ENCODE data around the gene IFNW1. TPM values are rescaled to one million over a fixed set of nuclear protein-coding genes. Genes with fewer than 3 reads are reported as not detected.
"Not testable (repeated sequence)": the region's sequence is repeated elsewhere in the genome, so short reads cannot be mapped to it uniquely, and the experiment has no call there.

The IFNW1 gene
- total RNA-seq (ENCODE audit: low replicate concordance): not detected in 2 replicates
- long read RNA-seq: 0 reads

DNA sequence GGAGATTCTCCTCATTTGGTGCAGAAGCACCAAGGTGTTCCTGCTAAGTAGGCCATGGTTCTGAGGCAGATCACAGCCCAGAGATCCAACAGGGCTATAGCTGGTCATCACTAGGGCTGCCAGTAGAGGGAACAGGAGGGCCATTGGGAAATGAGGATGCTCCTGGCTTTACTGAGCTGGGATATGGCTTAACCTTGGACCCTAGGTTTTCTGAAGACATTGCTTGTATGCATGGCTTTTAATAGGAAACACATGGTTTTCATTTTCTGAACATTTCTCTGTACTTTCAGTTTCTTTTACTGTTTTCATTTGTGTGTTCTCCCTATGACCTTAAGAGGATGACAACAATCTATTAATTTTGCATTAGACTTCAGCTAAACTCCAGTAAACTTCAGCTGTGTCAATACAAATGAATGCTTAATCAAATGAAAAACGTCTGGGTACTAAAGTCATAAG is at the start of gene IFNW1:
Gene IFNW1, minus strand, starts transcription at position 406 of the 456 bp plus-strand sequence. Its CDS starts 262 bp downstream, at position 144.
- Mint-ChIP-seq H3K4me1 (ENCODE audit: unreplicated experiment) (no peaks in the 10 kb centered on the region), H3K36me3 (no peaks in the 10 kb centered on the region), H3K27ac (no peak within 1 kb of the TSS), H3K4me3 (no peak within 1 kb of the TSS), H3K27me3 (no peaks in the 10 kb centered on the region), H3K9me3 (no peaks in the 10 kb centered on the region)
- DNase-seq (ENCODE audit: extremely low spot score, unreplicated experiment): no peak
- TF ChIP-seq, protein P1, sequence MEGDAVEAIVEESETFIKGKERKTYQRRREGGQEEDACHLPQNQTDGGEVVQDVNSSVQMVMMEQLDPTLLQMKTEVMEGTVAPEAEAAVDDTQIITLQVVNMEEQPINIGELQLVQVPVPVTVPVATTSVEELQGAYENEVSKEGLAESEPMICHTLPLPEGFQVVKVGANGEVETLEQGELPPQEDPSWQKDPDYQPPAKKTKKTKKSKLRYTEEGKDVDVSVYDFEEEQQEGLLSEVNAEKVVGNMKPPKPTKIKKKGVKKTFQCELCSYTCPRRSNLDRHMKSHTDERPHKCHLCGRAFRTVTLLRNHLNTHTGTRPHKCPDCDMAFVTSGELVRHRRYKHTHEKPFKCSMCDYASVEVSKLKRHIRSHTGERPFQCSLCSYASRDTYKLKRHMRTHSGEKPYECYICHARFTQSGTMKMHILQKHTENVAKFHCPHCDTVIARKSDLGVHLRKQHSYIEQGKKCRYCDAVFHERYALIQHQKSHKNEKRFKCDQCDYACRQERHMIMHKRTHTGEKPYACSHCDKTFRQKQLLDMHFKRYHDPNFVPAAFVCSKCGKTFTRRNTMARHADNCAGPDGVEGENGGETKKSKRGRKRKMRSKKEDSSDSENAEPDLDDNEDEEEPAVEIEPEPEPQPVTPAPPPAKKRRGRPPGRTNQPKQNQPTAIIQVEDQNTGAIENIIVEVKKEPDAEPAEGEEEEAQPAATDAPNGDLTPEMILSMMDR (conservative IDR thresholded peaks at IDR 0.05): no peak

DNA sequence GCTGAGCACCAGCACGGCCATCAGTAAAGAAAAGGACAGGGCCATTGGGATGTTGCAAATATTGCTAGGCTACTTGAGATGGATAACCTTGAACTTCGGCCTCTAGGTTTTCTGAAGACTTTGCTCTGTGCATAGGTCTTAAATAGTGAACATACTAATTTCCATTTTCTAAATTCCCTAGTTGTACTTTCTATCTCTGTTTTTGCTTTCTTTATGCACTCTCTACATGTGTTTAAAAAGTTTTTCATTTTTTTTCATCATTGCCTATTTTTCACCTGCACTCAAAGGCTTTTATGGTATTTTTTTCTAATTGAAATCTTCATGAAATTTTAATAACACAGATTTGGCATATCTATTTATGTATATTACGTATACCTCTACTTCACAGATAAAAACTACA is 45.9 kb upstream of the IFNW1 start, which contains the start of gene IFNA4:
Gene IFNA4, minus strand, starts transcription at position 101 of the 400 bp plus-strand sequence. Its CDS starts 56 bp downstream, at position 45.
- not testable (repeated sequence) for H3K27ac Mint-ChIP-seq; H3K36me3 Mint-ChIP-seq; DNase-seq (ENCODE audit: extremely low spot score, unreplicated experiment); H3K4me1 Mint-ChIP-seq (ENCODE audit: unreplicated experiment); H3K27me3 Mint-ChIP-seq; H3K9me3 Mint-ChIP-seq; H3K4me3 Mint-ChIP-seq

DNA sequence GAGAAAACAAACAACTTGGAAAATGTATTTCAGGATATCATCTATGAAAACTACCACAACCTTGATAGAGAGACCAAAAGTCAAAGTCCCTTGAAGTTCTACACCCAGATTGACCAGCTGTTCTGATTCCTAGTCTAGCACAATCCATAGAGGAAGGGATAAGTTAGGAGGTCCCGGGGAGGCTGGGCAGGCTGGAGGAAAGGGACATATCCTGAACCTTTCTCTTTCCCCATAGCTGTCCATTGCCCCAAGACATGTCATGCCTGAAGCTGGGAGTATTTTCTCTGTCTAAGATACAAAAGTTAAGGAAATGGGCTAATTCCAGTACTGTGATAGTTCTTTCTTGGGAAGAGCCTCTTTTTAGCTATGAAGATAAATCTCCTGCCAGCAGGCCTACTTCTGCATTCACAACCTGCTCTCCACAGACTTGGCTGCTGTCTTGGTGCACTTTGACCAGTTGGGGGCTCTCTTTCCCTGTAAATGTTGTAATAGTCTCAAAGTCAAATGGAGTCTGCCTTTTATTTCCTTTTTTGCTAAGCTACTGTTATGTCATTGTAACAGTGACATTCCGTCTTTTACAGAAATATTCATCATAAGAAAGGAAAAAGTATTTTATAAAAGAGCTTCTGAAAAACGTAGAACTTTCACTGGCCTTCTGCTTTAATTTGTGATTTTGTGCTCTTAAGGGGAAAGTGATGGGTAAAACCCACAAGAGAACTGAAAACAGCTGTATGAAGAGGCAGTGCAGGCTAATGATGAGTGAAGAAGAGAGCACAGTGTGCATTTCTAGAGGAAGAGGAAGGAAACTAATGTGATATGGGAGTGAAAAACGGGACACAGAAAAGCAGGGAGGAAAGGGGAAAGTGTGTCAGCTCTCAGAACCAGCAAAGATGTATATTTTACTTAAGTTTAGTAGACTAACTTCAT is 41.4 kb upstream of the IFNW1 start:
- not testable (repeated sequence) for DNase-seq (ENCODE audit: extremely low spot score, unreplicated experiment); H3K4me1 Mint-ChIP-seq (ENCODE audit: unreplicated experiment); H3K9me3 Mint-ChIP-seq

DNA sequence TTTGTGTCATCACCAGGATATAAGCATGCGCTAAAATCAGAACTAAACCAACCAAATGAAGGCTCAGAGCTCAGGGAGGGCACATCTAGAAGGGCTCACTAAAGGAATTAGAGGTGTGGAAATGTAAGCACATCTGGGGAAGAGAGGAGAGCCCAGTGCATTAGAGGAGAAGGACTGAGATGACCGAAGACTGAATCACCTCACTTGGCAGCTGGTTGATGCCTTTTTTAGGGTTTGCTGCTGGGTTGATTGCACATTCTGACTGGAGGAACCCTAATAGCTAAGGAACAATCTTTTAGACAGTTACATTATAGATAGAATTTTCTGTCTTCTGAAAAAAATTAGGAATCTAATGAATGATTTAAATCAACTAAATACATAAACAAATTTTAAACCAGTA is 33.0 kb upstream of the IFNW1 start:
- H3K27ac Mint-ChIP-seq: no peak overlapping the region
- DNase-seq (ENCODE audit: extremely low spot score, unreplicated experiment): no peak
- no peaks in the 10 kb centered on the region for H3K4me1 Mint-ChIP-seq (ENCODE audit: unreplicated experiment)
- no peak overlapping the region for H3K4me3 Mint-ChIP-seq
- no peaks in the 10 kb centered on the region for H3K9me3 Mint-ChIP-seq
- TF ChIP-seq, protein P1 (conservative IDR thresholded peaks at IDR 0.05): no peak
- no peaks in the 10 kb centered on the region for H3K36me3 Mint-ChIP-seq
- no peaks in the 10 kb centered on the region for H3K27me3 Mint-ChIP-seq

More for the DNA sequence above, 41.4 kb upstream of the IFNW1 start:
- H3K36me3 Mint-ChIP-seq, H3K4me3 Mint-ChIP-seq, H3K27me3 Mint-ChIP-seq, H3K27ac Mint-ChIP-seq: not testable (repeated sequence)
- TF ChIP-seq, protein P1 (conservative IDR thresholded peaks at IDR 0.05): peak; percentile 68

DNA sequence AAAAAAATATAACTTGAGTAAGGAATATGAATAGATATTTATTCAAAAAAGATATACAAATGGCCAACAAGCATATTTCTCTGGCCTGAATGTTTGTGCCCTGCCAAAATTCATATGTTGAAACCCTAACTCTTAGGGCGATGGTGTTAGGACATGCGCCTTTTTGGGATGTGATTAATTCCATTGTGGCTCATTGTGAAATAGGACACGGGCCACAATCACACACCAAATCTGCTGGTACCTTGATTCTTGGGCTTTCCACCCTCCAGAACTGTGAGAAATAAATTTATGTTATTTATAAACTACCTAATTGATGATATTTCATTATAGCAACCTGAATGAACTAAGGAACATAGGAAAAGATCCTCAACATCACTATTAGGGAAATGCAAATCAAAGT is 30.5 kb upstream of the IFNW1 start:
- Mint-ChIP-seq H3K27me3 (no peaks in the 10 kb centered on the region), H3K27ac (no peak overlapping the region), H3K9me3 (no peaks in the 10 kb centered on the region), H3K4me1 (ENCODE audit: unreplicated experiment) (no peaks in the 10 kb centered on the region), H3K36me3 (no peaks in the 10 kb centered on the region), H3K4me3 (no peak overlapping the region)
- DNase-seq (ENCODE audit: extremely low spot score, unreplicated experiment): no peak
- TF ChIP-seq, protein P1 (conservative IDR thresholded peaks at IDR 0.05): no peak

DNA sequence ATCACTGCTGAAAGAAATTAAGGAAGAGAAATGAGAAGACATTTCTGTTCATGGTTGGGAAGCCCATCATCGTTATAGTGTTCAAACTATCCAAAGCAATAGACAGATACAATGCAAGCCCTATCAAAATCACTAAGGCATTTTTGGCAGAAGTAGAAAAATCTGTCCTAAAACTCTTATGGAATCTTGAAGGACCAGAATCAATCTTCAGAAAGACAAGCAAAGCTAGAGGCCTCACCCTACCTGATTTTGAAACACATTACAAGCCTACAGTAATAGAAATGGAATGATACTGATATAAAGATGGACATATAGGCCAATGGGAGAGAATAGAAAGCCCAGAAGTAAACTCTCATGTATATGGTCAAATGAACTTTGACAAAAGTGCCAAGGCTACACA is 29.7 kb upstream of the IFNW1 start:
- no peak overlapping the region for H3K27ac Mint-ChIP-seq
- H3K4me3 Mint-ChIP-seq: no peak overlapping the region
- no peaks in the 10 kb centered on the region for H3K9me3 Mint-ChIP-seq
- DNase-seq (ENCODE audit: extremely low spot score, unreplicated experiment): no peak
- no peaks in the 10 kb centered on the region for H3K36me3 Mint-ChIP-seq
- TF ChIP-seq, protein P1 (conservative IDR thresholded peaks at IDR 0.05): no peak
- no peaks in the 10 kb centered on the region for H3K27me3 Mint-ChIP-seq
- no peaks in the 10 kb centered on the region for H3K4me1 Mint-ChIP-seq (ENCODE audit: unreplicated experiment)

DNA sequence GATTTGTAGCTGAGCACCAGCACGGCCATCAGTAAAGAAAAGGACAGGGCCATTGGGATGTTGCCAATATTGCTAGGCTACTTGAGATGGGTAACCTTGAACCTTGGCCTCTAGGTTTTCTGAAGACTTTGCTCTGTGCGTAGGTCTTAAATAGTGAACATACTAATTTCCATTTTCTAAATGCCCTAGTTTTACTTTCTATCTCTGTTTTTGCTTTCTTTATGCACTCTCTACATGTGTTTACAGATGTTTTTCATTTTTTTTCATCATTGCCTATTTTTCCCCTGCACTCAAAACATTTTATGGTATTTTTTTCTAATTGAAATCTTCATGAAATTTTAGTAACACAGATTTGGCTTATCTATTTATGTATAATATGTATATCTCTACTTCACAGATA is 24.9 kb upstream of the IFNW1 start, which contains the start of gene IFNA21:
Gene IFNA21, minus strand, starts transcription at position 101 of the 400 bp plus-strand sequence. Its CDS starts 48 bp downstream, at position 53.
- H3K4me3 Mint-ChIP-seq; H3K36me3 Mint-ChIP-seq; H3K27me3 Mint-ChIP-seq; H3K27ac Mint-ChIP-seq; H3K4me1 Mint-ChIP-seq (ENCODE audit: unreplicated experiment); H3K9me3 Mint-ChIP-seq; DNase-seq (ENCODE audit: extremely low spot score, unreplicated experiment): not testable (repeated sequence)

Data from type B pancreatic cell (in vitro differentiated cells).